ENCODE results near the gene CPNE7. TPM values are rescaled to one million over a fixed set of nuclear protein-coding genes. Genes with fewer than 3 reads are reported as not detected.
A peak's percentile ranks its signal among the peaks of the same experiment; 100 is the strongest.

The CPNE7 gene
- total and polyA plus RNA-seq, 5 donors from 2014 or later: 0.11 to 0.81 (median 0.59) TPM; not detected in 1

- Histone ChIP-seq H3K27me3 (ENCODE audit: control insufficient read depth, insufficient read depth, low read length) (no peaks in the 10 kb centered on the region), H3K9me3 (ENCODE audit: control insufficient read depth in 2 of 2, low read length in 2 of 2) (no peaks in the 10 kb centered on the region), H3K27ac (ENCODE audit: insufficient read depth, low read length, poor library complexity, severe bottlenecking) (no peak overlapping the region), H3K4me1 (ENCODE audit: control insufficient read depth, insufficient read depth, low read length, poor library complexity, severe bottlenecking) (peaks cover 21% of the 10 kb centered on the region), H3K36me3 (ENCODE audit: control insufficient read depth, insufficient read depth, low read length) (peaks cover 23% of the 10 kb centered on the region), H3K4me3 (ENCODE audit: low read depth, low read length) (no peak overlapping the region)
- no peak for DNase-seq
- Mint-ChIP-seq H3K36me3 (peaks cover 20% of the 10 kb centered on the region), H3K9me3 (no peaks in the 10 kb centered on the region), H3K4me3 (peak overlapping the region; percentile 62 to 93 (median 82)), H3K4me1 (peaks cover 12 to 26% (median 22%) of the 10 kb centered on the region in 4 donors), H3K27me3 (peaks cover 4% of the 10 kb centered on the region), H3K27ac (peak overlapping the region; percentile 54 to 86 (median 65))
- no peak for ATAC-seq (ENCODE audit: low read depth in 2 of 2)
Measured at GRCh38 chr16:89557690-89558490, 17.7 kb upstream of the CPNE7 start.

GRCh38 chr16:89560378-89561141 is 15.0 kb upstream of the CPNE7 start, which contains the start of gene RPL13:
Gene RPL13 (plus strand): TSS chr16:89560682. CDS start chr16:89560960, 278 bp downstream.
- ATAC-seq (ENCODE audit: low read depth in 2 of 2) (peak; percentile 94 to 96), DNase-seq (peak; percentile 90 to 96 (median 94))
- H3K4me1 ChIP-seq (ENCODE audit: control insufficient read depth, insufficient read depth, low read length, poor library complexity, severe bottlenecking): peaks cover 40% of the 10 kb centered on the region
- H3K9me3 ChIP-seq (ENCODE audit: control insufficient read depth in 2 of 2, low read length in 2 of 2): no peaks in the 10 kb centered on the region
- Mint-ChIP-seq H3K4me1 (peaks cover 17 to 52% (median 33%) of the 10 kb centered on the region in 4 donors), H3K4me3 (peak within 1 kb of the TSS; percentile 97 to 99 (median 98)), H3K36me3 (peaks cover 29% of the 10 kb centered on the region), H3K9me3 (no peaks in the 10 kb centered on the region), H3K27me3 (peaks cover 4% of the 10 kb centered on the region), H3K27ac (peak within 1 kb of the TSS; percentile 97 to 99 (median 99))
- peak within 1 kb of the TSS; percentile 93 for H3K27ac ChIP-seq (ENCODE audit: insufficient read depth, low read length, poor library complexity, severe bottlenecking)
- H3K36me3 ChIP-seq (ENCODE audit: control insufficient read depth, insufficient read depth, low read length): peaks cover 36% of the 10 kb centered on the region
- peak within 1 kb of the TSS; percentile 84 for H3K4me3 ChIP-seq (ENCODE audit: low read depth, low read length)
- no peaks in the 10 kb centered on the region for H3K27me3 ChIP-seq (ENCODE audit: control insufficient read depth, insufficient read depth, low read length)

GRCh38 chr16:89561142-89561883 is 14.2 kb upstream of the CPNE7 start:
- ATAC-seq (ENCODE audit: low read depth in 2 of 2): no peak
- Histone ChIP-seq H3K4me3 (ENCODE audit: low read depth, low read length) (peak overlapping the region; percentile 67), H3K27ac (ENCODE audit: insufficient read depth, low read length, poor library complexity, severe bottlenecking) (peak overlapping the region; percentile 93), H3K27me3 (ENCODE audit: control insufficient read depth, insufficient read depth, low read length) (no peaks in the 10 kb centered on the region), H3K36me3 (ENCODE audit: control insufficient read depth, insufficient read depth, low read length) (peaks cover 36% of the 10 kb centered on the region), H3K9me3 (ENCODE audit: control insufficient read depth in 2 of 2, low read length in 2 of 2) (no peaks in the 10 kb centered on the region), H3K4me1 (ENCODE audit: control insufficient read depth, insufficient read depth, low read length, poor library complexity, severe bottlenecking) (peaks cover 47% of the 10 kb centered on the region)
- peak in 1 of 3 donors; percentile 38 for DNase-seq
- H3K27ac Mint-ChIP-seq: peak overlapping the region; percentile 72 to 95 (median 93)
- H3K36me3 Mint-ChIP-seq: peaks cover 24% of the 10 kb centered on the region
- peaks cover 21 to 59% (median 39%) of the 10 kb centered on the region in 4 donors for H3K4me1 Mint-ChIP-seq
- peak overlapping the region; percentile 90 to 99 (median 94) for H3K4me3 Mint-ChIP-seq
- peaks cover 4% of the 10 kb centered on the region for H3K27me3 Mint-ChIP-seq
- no peaks in the 10 kb centered on the region for H3K9me3 Mint-ChIP-seq

GRCh38 chr16:89561884-89562599 is 13.5 kb upstream of the CPNE7 start:
- Histone ChIP-seq H3K36me3 (ENCODE audit: control insufficient read depth, insufficient read depth, low read length) (peaks cover 36% of the 10 kb centered on the region), H3K27me3 (ENCODE audit: control insufficient read depth, insufficient read depth, low read length) (no peaks in the 10 kb centered on the region), H3K27ac (ENCODE audit: insufficient read depth, low read length, poor library complexity, severe bottlenecking) (peak overlapping the region; percentile 93), H3K4me3 (ENCODE audit: low read depth, low read length) (peak overlapping the region; percentile 67), H3K9me3 (ENCODE audit: control insufficient read depth in 2 of 2, low read length in 2 of 2) (no peaks in the 10 kb centered on the region), H3K4me1 (ENCODE audit: control insufficient read depth, insufficient read depth, low read length, poor library complexity, severe bottlenecking) (peaks cover 48% of the 10 kb centered on the region)
- ATAC-seq (ENCODE audit: low read depth in 2 of 2): no peak
- DNase-seq: no peak
- peak overlapping the region; percentile 90 to 99 (median 94) for H3K4me3 Mint-ChIP-seq
- no peaks in the 10 kb centered on the region for H3K9me3 Mint-ChIP-seq
- H3K27ac Mint-ChIP-seq: peak overlapping the region; percentile 82 to 95 (median 93)
- H3K36me3 Mint-ChIP-seq: peaks cover 24% of the 10 kb centered on the region
- peaks cover 4% of the 10 kb centered on the region for H3K27me3 Mint-ChIP-seq
- H3K4me1 Mint-ChIP-seq: peaks cover 21 to 60% (median 40%) of the 10 kb centered on the region in 4 donors

GRCh38 chr16:89562939-89563338 is 12.6 kb upstream of the CPNE7 start:
- Mint-ChIP-seq H3K4me1 (peaks cover 16 to 54% (median 36%) of the 10 kb centered on the region in 4 donors), H3K9me3 (no peaks in the 10 kb centered on the region), H3K27me3 (peaks cover 4% of the 10 kb centered on the region), H3K27ac (peak overlapping the region; percentile 84 to 95 (median 93)), H3K4me3 (peak overlapping the region; percentile 90 to 99 (median 94)), H3K36me3 (peaks cover 27% of the 10 kb centered on the region)
- no peak for ATAC-seq (ENCODE audit: low read depth in 2 of 2)
- H3K4me1 ChIP-seq (ENCODE audit: control insufficient read depth, insufficient read depth, low read length, poor library complexity, severe bottlenecking): peaks cover 44% of the 10 kb centered on the region
- no peaks in the 10 kb centered on the region for H3K27me3 ChIP-seq (ENCODE audit: control insufficient read depth, insufficient read depth, low read length)
- DNase-seq: no peak
- H3K9me3 ChIP-seq (ENCODE audit: control insufficient read depth in 2 of 2, low read length in 2 of 2): no peaks in the 10 kb centered on the region
- H3K27ac ChIP-seq (ENCODE audit: insufficient read depth, low read length, poor library complexity, severe bottlenecking): peak overlapping the region; percentile 5
- no peak overlapping the region for H3K4me3 ChIP-seq (ENCODE audit: low read depth, low read length)
- peaks cover 36% of the 10 kb centered on the region for H3K36me3 ChIP-seq (ENCODE audit: control insufficient read depth, insufficient read depth, low read length)

GRCh38 chr16:89563639-89564392 is 11.7 kb upstream of the CPNE7 start:
- H3K27me3 ChIP-seq (ENCODE audit: control insufficient read depth, insufficient read depth, low read length): no peaks in the 10 kb centered on the region
- no peak for ATAC-seq (ENCODE audit: low read depth in 2 of 2)
- H3K4me3 ChIP-seq (ENCODE audit: low read depth, low read length): no peak overlapping the region
- H3K9me3 ChIP-seq (ENCODE audit: control insufficient read depth in 2 of 2, low read length in 2 of 2): no peaks in the 10 kb centered on the region
- peaks cover 36% of the 10 kb centered on the region for H3K36me3 ChIP-seq (ENCODE audit: control insufficient read depth, insufficient read depth, low read length)
- Mint-ChIP-seq H3K4me1 (peaks cover 16 to 54% (median 36%) of the 10 kb centered on the region in 4 donors), H3K27me3 (peaks cover 4% of the 10 kb centered on the region), H3K36me3 (peaks cover 27% of the 10 kb centered on the region), H3K27ac (peak overlapping the region in 2 of 3 donors; percentile 38 to 62), H3K9me3 (no peaks in the 10 kb centered on the region), H3K4me3 (peak overlapping the region; percentile 41 to 99 (median 51))
- DNase-seq: peak in 1 of 3 donors; percentile 13
- H3K27ac ChIP-seq (ENCODE audit: insufficient read depth, low read length, poor library complexity, severe bottlenecking): peak overlapping the region; percentile 5
- peaks cover 44% of the 10 kb centered on the region for H3K4me1 ChIP-seq (ENCODE audit: control insufficient read depth, insufficient read depth, low read length, poor library complexity, severe bottlenecking)

All from CD4-positive, CD25-positive, alpha-beta regulatory T cell (primary cell).